ENCODE data around the gene SIX5.

SIX5 gene

GRCh38 chr19:45792470-45793177 lies 23.6 kb upstream of the SIX5 start, which contains the start of gene DMWD:
DMWD (minus strand) TSS chr19:45792845; CDS start chr19:45792756, 89 bp downstream.
- Histone ChIP-seq H3K9me3 (ENCODE audit: control insufficient read depth, insufficient read depth, low read depth, low read length) (no peaks in the 10 kb centered on the region), H3K4me3 (ENCODE audit: low read depth, low read length) (peak within 1 kb of the TSS; percentile 97), H3K27me3 (ENCODE audit: control insufficient read depth, insufficient read depth, low read length) (no peaks in the 10 kb centered on the region), H3K27ac (ENCODE audit: low read depth, low read length) (no peak within 1 kb of the TSS), H3K36me3 (ENCODE audit: control insufficient read depth, insufficient read depth, low read length) (peaks cover 25% of the 10 kb centered on the region), H3K9ac (ENCODE audit: low read length) (peak within 1 kb of the TSS; percentile 95), H3K4me1 (ENCODE audit: control insufficient read depth, insufficient read depth, low read length) (peaks cover 5% of the 10 kb centered on the region)

GRCh38 chr19:45791744-45792469 lies 22.9 kb upstream of the SIX5 start:
- H3K4me1 ChIP-seq (ENCODE audit: control insufficient read depth, insufficient read depth, low read length): peaks cover 5% of the 10 kb centered on the region
- no peaks in the 10 kb centered on the region for H3K27me3 ChIP-seq (ENCODE audit: control insufficient read depth, insufficient read depth, low read length)
- H3K4me3 ChIP-seq (ENCODE audit: low read depth, low read length): peak overlapping the region; percentile 97
- H3K27ac ChIP-seq (ENCODE audit: low read depth, low read length): no peak overlapping the region
- peaks cover 32% of the 10 kb centered on the region for H3K36me3 ChIP-seq (ENCODE audit: control insufficient read depth, insufficient read depth, low read length)
- peak overlapping the region; percentile 95 for H3K9ac ChIP-seq (ENCODE audit: low read length)
- H3K9me3 ChIP-seq (ENCODE audit: control insufficient read depth, insufficient read depth, low read depth, low read length): no peaks in the 10 kb centered on the region

GRCh38 chr19:45790942-45791341 lies 21.9 kb upstream of the SIX5 start:
- Histone ChIP-seq H3K4me1 (ENCODE audit: control insufficient read depth, insufficient read depth, low read length) (peaks cover 5% of the 10 kb centered on the region), H3K27ac (ENCODE audit: low read depth, low read length) (no peak overlapping the region), H3K27me3 (ENCODE audit: control insufficient read depth, insufficient read depth, low read length) (no peaks in the 10 kb centered on the region), H3K9me3 (ENCODE audit: control insufficient read depth, insufficient read depth, low read depth, low read length) (no peaks in the 10 kb centered on the region), H3K36me3 (ENCODE audit: control insufficient read depth, insufficient read depth, low read length) (peaks cover 42% of the 10 kb centered on the region), H3K4me3 (ENCODE audit: low read depth, low read length) (peak overlapping the region; percentile 97; the same call in 1 of the 2 replicates), H3K9ac (ENCODE audit: low read length) (no peak overlapping the region)

- no peak overlapping the region for H3K4me3 ChIP-seq (ENCODE audit: low read depth, low read length)
- H3K27me3 ChIP-seq (ENCODE audit: control insufficient read depth, insufficient read depth, low read length): no peaks in the 10 kb centered on the region
- H3K36me3 ChIP-seq (ENCODE audit: control insufficient read depth, insufficient read depth, low read length): peaks cover 56% of the 10 kb centered on the region
- H3K9me3 ChIP-seq (ENCODE audit: control insufficient read depth, insufficient read depth, low read depth, low read length): no peaks in the 10 kb centered on the region
- H3K4me1 ChIP-seq (ENCODE audit: control insufficient read depth, insufficient read depth, low read length): peaks cover 5% of the 10 kb centered on the region
- no peak overlapping the region for H3K27ac ChIP-seq (ENCODE audit: low read depth, low read length)
- H3K9ac ChIP-seq (ENCODE audit: low read length): no peak overlapping the region
Observed at GRCh38 chr19:45789035-45789786, 20.2 kb upstream of the SIX5 start.

- Histone ChIP-seq H3K27ac (ENCODE audit: low read depth, low read length) (no peak overlapping the region), H3K9ac (ENCODE audit: low read length) (no peak overlapping the region), H3K9me3 (ENCODE audit: control insufficient read depth, insufficient read depth, low read depth, low read length) (no peaks in the 10 kb centered on the region), H3K36me3 (ENCODE audit: control insufficient read depth, insufficient read depth, low read length) (peaks cover 56% of the 10 kb centered on the region), H3K27me3 (ENCODE audit: control insufficient read depth, insufficient read depth, low read length) (no peaks in the 10 kb centered on the region), H3K4me1 (ENCODE audit: control insufficient read depth, insufficient read depth, low read length) (peaks cover 15% of the 10 kb centered on the region), H3K4me3 (ENCODE audit: low read depth, low read length) (no peak overlapping the region)
Observed at GRCh38 chr19:45786533-45786894, 17.5 kb upstream of the SIX5 start.

- Histone ChIP-seq H3K27me3 (ENCODE audit: control insufficient read depth, insufficient read depth, low read length) (peaks cover 3% of the 10 kb centered on the region; the same call in 1 of the 2 replicates), H3K4me3 (ENCODE audit: low read depth, low read length) (no peak overlapping the region), H3K36me3 (ENCODE audit: control insufficient read depth, insufficient read depth, low read length) (peaks cover 54% of the 10 kb centered on the region), H3K9ac (ENCODE audit: low read length) (no peak overlapping the region), H3K9me3 (ENCODE audit: control insufficient read depth, insufficient read depth, low read depth, low read length) (no peaks in the 10 kb centered on the region), H3K4me1 (ENCODE audit: control insufficient read depth, insufficient read depth, low read length) (peaks cover 21% of the 10 kb centered on the region), H3K27ac (ENCODE audit: low read depth, low read length) (no peak overlapping the region)
Observed at GRCh38 chr19:45785781-45786532, 16.9 kb upstream of the SIX5 start.

DNA sequence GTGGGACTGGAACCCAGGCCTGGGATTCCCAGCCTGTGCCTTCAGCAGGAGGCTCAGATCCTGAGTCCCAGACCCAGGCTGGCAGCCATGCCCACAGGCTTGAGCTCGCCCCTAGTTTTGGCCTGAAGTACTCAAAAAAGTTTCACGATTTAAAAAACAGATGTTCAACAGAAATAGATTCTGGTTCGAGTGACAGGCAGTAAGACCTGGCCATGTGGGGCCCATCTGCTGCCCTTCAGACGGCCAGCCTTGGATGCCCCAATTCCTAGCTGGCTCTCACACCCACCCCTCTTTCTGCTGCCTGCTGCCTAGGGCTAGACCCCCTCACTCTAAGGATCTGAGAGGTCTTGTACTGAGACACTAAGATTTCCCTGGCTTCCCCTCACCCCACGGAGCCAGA lies 16.0 kb upstream of the SIX5 start:
- no peak overlapping the region for H3K4me3 ChIP-seq (ENCODE audit: low read depth, low read length)
- H3K4me1 ChIP-seq (ENCODE audit: control insufficient read depth, insufficient read depth, low read length): peaks cover 26% of the 10 kb centered on the region
- H3K27ac ChIP-seq (ENCODE audit: low read depth, low read length): no peak overlapping the region
- peaks cover 9% of the 10 kb centered on the region for H3K27me3 ChIP-seq (ENCODE audit: control insufficient read depth, insufficient read depth, low read length)
- no peak overlapping the region for H3K9ac ChIP-seq (ENCODE audit: low read length)
- peaks cover 48% of the 10 kb centered on the region for H3K36me3 ChIP-seq (ENCODE audit: control insufficient read depth, insufficient read depth, low read length)
- no peaks in the 10 kb centered on the region for H3K9me3 ChIP-seq (ENCODE audit: control insufficient read depth, insufficient read depth, low read depth, low read length)

DNA sequence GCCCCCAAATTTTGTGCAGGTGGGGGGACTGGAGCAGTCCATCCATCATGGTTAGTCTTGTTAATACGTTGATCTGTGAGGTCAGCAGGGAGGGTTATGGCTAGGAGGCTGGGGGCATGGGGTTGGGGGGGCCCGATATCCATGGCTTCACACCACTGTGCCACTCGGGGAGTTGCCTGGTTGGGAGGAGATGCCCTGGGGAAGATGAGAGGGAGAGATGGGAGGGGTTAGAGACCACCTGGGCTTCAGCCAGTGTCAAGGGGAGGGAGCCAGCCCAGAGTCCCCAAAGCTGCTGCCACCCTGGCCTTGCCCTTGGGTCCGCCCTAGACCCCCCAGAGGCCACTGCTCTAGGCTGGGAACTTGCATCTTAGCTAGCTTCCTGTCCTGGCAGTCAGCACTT lies 15.0 kb upstream of the SIX5 start:
- Histone ChIP-seq H3K36me3 (ENCODE audit: control insufficient read depth, insufficient read depth, low read length) (peaks cover 42% of the 10 kb centered on the region), H3K9me3 (ENCODE audit: control insufficient read depth, insufficient read depth, low read depth, low read length) (no peaks in the 10 kb centered on the region), H3K4me1 (ENCODE audit: control insufficient read depth, insufficient read depth, low read length) (peaks cover 31% of the 10 kb centered on the region), H3K27me3 (ENCODE audit: control insufficient read depth, insufficient read depth, low read length) (peaks cover 14% of the 10 kb centered on the region), H3K4me3 (ENCODE audit: low read depth, low read length) (no peak overlapping the region), H3K9ac (ENCODE audit: low read length) (no peak overlapping the region), H3K27ac (ENCODE audit: low read depth, low read length) (no peak overlapping the region)

DNA sequence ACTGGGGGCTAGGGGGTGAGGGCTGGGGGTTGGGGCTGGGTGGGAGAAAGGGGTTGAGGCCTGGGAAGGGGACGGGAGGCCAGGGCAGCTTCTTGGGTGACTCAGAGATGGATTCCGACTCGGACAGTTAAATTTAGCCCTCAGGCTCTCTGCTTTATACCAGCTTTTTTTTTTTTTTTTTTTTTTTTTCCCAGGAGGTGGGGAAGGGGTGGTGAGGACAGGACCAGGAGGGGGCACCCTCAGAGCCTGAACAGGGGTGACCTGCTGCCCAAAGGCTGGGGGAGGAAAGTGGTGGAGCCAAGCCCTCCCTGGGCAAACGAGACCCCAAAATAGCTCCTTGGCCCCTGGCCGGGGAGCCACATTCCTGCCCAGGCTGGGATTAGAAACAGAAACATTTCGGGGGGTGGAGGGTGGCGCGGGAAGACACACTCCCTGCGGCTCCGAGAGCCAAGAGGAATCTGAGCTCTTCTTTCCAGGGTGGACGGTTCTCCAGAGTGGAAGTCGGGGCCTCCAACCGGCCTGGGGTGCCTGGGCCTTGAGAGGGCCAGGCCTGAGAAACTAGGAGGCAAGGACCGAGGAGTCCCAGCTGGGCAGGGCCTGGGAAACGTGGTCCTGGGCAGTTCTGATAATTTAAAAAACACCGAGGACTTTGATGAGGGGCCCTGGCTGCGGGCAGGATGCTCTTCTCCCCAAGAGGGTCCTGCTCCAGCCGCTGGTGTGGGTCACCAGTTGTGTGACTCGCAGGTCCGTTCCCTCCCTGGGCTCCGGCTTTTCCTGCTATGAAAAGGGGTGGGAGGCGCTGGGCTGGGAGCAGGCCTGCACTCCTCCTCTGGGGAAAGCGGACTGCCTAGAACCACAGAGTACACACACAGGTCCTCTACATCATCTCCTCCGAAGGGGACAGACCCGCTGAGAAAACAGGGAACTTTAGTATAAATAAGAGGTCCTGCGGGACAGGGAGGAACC lies 14.1 kb upstream of the SIX5 start:
- Histone ChIP-seq H3K36me3 (ENCODE audit: control insufficient read depth, insufficient read depth, low read length) (peaks cover 33% of the 10 kb centered on the region), H3K4me1 (ENCODE audit: control insufficient read depth, insufficient read depth, low read length) (peaks cover 31% of the 10 kb centered on the region), H3K27me3 (ENCODE audit: control insufficient read depth, insufficient read depth, low read length) (peaks cover 14% of the 10 kb centered on the region), H3K4me3 (ENCODE audit: low read depth, low read length) (no peak overlapping the region; the same call in 1 of the 2 replicates), H3K27ac (ENCODE audit: low read depth, low read length) (no peak overlapping the region; the same call in 1 of the 2 replicates), H3K9ac (ENCODE audit: low read length) (peak overlapping the region; percentile 29), H3K9me3 (ENCODE audit: control insufficient read depth, insufficient read depth, low read depth, low read length) (no peaks in the 10 kb centered on the region)
